LNCAP (cell line): ENCODE results near the gene JAKMIP1.

ENCODE experiments used
- TF ChIP-seq, protein P1 (sequence below): fragments of 450-650 bp; IDR thresholded peaks from 2 replicates; pipeline ENCODE4 v1.5.1; 2017; ENCODE audit warnings: mild to moderate bottlenecking

Gene JAKMIP1

DNA sequence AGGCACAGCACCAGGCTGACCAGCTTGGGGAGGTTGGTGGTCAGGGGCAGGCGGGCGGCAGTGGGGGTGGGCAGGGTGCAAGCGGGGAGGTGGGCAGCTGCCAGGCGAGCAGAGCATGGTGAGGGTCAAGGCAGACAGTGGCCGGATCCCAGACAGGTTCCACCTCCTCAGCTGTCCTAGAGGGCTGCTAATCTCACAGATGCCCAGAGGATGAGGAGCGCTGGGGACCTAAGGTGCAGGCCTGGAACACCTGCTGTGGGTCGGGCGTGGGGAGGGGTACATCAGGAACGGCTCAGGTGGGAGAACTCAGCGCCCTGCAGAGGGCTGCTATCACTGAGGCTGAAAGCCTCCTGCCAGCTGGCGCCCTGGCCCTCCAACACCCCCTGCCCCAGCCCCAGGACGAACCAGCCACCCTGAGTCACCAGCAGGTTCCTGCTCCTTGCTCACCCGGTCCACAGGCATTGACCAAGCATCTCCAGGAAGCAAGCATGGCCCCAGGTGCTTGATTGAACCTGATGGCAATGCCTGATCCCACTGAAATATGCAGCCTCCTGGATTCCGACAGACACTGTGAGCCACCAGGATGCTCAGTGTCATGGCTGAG, 153.7 kb downstream of the JAKMIP1 start:
- TF ChIP-seq, protein P1, sequence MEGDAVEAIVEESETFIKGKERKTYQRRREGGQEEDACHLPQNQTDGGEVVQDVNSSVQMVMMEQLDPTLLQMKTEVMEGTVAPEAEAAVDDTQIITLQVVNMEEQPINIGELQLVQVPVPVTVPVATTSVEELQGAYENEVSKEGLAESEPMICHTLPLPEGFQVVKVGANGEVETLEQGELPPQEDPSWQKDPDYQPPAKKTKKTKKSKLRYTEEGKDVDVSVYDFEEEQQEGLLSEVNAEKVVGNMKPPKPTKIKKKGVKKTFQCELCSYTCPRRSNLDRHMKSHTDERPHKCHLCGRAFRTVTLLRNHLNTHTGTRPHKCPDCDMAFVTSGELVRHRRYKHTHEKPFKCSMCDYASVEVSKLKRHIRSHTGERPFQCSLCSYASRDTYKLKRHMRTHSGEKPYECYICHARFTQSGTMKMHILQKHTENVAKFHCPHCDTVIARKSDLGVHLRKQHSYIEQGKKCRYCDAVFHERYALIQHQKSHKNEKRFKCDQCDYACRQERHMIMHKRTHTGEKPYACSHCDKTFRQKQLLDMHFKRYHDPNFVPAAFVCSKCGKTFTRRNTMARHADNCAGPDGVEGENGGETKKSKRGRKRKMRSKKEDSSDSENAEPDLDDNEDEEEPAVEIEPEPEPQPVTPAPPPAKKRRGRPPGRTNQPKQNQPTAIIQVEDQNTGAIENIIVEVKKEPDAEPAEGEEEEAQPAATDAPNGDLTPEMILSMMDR, result no peak

DNA sequence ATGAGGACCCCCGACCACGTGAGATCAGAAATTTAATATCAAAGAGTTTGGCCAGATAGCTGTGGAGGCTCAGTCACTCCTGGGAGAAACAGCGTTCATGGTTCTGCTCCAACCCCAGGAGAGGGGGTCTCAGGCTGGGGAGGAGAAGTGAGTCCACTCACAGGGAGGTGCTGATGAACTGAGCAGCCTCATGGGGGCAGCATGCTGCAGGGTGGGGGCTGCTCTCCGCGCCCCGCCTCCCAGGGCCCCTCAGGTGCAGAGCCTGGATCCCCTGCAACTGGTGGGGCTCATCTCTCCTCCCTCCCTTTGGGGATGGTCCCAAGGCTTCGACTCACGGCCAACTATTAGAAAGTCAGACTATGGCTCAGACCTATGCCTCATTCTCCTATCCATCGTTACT, 155.5 kb downstream of the JAKMIP1 start:
- TF ChIP-seq, protein P1, result peak; percentile 11; the same call in 1 of the 2 replicates

DNA sequence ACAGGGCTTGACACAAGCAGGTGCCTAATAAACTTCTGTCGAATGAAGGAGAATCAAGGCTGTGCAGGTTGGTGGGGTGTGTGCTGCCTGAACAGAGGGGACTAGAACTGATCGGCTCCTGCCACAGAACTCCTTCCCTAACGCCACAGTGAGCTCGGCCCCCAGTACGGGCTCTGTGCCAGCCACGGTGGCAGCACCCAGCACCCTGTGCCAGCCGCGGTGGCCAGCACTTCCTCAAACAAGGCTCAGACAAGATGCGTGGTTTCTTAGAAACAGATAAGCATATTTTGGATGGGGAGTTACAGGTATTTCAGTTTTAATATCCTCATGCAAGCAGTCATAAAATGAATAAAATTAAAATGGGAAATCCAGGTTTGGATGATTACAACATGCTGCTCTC, 156.1 kb downstream of the JAKMIP1 start:
- TF ChIP-seq, protein P1, result no peak

DNA sequence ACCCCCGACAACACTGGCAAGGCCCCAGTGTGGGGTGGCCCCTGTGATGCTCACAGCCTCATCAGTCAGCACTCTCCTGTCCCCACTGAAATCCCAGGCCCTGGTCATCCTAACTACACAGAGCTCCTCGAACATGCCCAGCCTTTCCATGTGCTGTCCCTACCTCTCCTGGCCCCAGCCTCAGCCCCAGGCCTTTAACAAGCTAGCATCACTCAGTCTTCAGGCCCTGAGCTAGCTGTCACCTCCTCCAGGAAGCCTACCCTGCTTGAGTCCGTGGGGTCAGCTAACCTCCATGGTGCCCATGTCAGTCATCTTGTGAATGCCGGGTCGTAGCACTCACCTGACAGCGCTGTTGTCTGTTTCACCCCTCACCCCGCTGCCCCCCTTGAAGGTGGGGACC, 156.5 kb downstream of the JAKMIP1 start:
- TF ChIP-seq, protein P1, result no peak

DNA sequence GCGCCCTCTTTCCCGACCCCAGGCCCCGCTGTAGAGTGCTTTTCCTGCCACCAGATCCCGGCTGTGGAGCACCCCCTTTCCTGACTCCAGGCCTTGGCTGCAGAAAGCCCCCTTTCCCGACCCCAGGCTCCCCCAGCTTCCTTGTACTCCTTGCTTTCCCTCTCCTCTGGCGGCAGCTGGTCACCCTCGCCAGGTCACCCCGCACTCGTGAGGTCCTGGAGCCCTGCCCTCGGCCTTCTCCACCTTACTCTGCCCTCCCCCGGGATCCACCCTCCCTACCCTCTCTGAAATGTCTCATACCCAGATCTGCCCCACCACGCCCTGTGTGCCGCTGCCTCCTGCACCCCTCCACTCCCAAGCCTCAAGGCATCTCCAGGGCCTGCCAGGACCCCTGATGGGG, 157.2 kb downstream of the JAKMIP1 start:
- TF ChIP-seq, protein P1, result no peak

DNA sequence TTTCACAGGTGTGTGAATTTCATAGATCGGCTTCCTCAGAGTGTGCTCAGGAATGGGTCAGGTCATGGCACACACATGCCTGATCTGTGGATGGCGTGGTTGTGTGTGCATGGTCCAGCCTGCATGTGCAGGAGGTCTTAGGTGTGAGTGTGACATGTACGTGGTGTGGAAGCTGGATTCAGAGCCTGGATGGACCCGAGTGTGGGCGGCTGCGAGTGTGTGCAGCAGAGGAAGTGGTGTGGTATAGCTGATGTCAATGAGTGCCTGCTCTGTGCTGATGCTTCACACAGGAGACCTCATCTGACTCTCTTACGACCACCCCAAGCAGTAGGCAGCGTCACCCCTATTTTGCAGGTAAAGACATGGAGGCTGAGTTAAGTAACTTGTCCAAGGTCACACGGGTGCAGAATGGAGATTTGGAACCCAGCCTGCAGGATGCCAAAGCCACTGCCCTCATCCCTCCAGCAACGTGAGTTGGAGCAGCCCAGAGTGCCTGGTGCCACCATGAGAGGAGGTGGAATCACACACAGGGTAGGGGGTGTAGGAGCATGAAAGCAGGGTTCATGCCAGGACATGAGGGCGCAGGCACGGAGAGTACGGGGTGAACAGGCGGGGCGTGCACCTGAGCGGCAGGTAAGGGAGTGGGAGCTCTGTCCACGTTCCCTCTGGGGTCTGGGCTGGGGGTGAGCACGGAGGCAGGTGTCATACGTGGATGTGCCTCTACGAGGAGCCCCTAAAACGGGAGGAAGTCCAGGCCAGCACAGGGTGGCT, 157.9 kb downstream of the JAKMIP1 start:
- TF ChIP-seq, protein P1, result no peak

DNA sequence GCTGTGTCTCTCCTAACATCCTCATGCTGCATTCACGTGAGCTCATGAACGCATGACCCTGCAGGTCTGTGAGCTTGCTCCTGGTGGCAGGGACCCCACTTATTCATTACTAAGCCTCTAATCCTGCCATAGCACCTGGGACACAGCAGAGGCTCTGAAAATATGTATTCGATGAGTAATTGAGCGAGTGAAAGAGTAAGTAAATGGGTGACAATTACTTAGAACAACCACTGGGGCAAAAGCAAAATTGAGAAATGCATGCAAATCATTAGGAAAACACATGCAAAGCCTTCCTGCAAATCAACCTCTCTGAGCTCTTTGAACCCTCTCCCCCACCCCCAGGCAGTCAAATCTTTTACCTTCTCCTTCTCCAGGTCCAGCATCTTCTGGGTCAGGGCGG, 158.5 kb downstream of the JAKMIP1 start:
- TF ChIP-seq, protein P1, result no peak
